Middle frontal gyrus (tissue), 1 donor: ENCODE results near the gene KLLN.
"Not testable (repeated sequence)": the region's sequence is repeated elsewhere in the genome, so short reads cannot be mapped to it uniquely, and the experiment has no call there.

Experiments
- DNase-seq: peaks from one replicate; pipeline ENCODE4 v3.0.0-alpha.2; 2015; ENCODE audit warnings: low spot score; ENCODE audit errors: extremely low spot score

Gene KLLN

DNA sequence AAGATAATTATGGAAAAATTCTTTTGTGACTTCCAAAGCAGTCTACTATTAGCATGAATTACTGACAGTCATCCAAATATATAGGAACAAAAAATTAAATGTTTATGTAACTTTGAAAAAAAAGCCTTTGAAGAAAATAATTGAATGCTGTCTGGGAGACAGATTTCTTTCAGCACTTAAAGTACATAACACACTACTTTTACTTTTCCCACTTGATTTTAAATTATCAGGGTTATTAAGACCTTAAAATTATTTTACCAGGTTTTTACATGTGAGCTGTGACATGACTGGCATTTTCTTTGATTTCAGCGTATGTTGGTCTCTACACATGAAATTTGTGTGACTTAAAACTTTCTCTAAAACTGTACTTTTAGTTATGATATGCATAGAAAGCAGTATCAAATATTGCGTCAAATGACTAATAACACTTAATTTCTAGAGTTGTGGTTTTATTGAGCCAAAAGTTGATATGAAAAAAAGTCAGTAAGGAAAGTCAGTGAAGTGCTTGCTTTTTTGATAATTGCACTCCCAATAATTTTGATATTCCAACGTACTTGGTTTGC is 3.2 kb upstream of the KLLN start:
- no peak for DNase-seq

DNA sequence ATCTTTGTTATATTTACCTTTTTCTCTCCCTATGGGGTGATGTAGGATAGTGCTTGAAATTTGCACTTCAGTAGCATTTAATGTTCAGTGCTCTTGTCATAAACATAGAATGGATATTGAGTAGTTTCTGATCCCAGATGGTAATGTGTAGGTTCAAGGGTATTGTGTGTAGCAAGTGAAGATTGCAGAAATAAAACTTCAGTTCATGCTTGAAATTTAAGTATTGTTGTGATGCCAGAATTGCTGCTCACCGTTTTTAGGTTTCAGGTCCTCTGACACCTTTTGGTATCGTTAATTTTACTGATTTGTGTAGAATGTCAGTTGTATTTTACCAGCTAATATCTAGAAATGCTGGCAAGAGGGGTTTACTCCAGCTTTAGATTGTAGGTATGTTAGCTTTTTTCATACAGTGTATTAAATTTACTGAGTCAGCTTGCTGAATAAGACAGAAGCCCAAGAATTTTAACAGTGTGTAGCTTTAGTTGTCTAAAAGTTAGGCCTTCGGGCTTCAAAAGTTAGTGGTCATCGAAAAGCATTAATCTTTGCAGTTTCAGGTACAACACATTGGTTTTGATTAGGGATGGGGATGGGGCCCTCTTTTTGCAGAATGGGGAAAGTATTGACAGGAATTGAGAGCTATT is 2.0 kb upstream of the KLLN start:
- DNase-seq: no peak

DNA sequence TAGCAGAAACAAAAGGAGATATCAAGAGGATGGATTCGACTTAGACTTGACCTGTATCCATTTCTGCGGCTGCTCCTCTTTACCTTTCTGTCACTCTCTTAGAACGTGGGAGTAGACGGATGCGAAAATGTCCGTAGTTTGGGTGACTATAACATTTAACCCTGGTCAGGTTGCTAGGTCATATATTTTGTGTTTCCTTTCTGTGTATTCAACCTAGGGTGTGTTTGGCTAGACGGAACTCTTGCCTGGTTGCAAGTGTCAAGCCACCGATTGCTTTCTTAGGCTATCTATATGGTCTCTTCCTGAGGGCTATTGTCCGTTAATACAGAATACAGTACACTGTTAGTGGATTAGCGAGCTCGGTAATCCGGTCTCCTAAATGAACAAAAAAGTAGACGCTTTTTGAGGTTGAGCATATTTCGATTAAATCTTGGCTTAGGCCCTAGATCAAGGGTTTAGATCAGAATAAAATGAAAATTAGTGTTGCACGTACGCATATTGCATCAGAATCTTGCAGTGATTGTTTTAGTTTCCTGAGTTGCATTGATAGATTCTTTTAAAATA is 1.2 kb upstream of the KLLN start:
- DNase-seq: no peak

DNA sequence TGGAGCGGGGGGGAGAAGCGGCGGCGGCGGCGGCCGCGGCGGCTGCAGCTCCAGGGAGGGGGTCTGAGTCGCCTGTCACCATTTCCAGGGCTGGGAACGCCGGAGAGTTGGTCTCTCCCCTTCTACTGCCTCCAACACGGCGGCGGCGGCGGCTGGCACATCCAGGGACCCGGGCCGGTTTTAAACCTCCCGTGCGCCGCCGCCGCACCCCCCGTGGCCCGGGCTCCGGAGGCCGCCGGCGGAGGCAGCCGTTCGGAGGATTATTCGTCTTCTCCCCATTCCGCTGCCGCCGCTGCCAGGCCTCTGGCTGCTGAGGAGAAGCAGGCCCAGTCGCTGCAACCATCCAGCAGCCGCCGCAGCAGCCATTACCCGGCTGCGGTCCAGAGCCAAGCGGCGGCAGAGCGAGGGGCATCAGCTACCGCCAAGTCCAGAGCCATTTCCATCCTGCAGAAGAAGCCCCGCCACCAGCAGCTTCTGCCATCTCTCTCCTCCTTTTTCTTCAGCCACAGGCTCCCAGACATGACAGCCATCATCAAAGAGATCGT is 690 bp upstream of the KLLN start:
- not testable (repeated sequence) for DNase-seq

DNA sequence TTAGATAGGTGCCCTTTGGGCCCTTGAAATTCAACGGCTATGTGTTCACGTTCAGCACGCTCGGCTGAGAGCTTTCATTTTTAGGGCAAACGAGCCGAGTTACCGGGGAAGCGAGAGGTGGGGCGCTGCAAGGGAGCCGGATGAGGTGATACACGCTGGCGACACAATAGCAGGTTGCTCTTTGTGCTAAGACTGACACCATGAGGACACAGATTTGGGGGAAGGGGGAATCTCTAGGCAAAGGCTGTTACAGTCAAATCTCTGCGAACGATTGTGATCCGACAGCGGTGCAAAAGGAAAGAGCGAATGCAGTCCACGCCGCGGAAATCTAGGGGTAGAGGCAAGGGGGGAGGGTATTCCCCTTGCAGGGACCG is 667 bp downstream of the KLLN start:
- no peak for DNase-seq

DNA sequence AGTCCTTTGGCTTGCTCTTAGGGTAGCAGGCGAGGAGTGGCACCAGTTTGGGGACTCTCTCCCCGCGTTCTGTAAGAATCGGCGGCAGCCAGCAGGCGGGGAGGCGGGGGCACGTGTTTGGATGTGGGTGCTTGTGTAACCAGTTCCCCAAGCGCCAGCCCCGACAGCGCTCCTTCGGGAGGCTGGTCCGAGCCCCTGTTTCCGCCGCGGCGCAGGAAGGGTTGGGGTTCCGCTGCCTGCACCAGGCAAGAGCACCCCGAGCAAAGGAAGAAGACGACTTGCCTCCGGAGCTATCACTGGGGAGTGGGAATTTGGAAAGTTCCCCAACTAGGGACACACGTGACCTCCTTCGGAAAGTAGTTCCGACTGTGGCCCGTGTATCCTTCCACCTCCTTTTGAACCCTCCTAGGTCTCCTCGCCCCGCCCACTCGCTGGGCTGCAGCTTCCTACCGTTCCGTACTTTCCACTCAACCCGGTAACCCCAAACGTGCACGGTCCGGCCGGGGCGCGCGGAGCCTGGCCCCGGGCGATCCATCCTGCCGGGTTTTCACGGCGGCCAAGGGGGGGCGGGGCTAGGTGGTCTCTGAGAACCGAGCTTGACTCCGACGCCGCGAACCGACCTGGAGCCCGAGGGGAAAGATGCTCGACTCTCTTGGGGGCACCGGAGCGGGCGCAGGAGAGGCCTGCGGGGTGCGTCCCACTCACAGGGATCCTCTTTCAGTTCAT is 1.2 kb downstream of the KLLN start:
- peak; percentile 80 for DNase-seq

DNA sequence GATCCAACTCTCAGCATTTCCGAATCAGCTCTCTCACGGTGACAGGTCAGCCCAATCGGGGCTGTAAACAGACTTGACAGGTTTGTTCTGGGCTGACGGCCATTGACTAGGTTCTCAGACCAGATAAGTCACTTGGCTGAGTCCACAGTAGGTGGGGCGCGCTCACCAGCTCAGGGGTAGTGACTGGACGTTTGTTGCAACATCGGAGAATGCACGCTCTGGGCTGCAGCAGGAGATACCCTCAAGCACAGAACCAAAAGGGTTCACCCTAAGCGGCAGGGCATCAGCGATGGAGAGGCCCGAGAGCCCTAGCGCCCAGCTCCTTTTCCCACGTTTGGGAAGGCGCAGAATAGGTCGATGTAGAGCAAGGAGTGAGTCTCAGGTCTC is 1.8 kb downstream of the KLLN start:
- DNase-seq: no peak

DNA sequence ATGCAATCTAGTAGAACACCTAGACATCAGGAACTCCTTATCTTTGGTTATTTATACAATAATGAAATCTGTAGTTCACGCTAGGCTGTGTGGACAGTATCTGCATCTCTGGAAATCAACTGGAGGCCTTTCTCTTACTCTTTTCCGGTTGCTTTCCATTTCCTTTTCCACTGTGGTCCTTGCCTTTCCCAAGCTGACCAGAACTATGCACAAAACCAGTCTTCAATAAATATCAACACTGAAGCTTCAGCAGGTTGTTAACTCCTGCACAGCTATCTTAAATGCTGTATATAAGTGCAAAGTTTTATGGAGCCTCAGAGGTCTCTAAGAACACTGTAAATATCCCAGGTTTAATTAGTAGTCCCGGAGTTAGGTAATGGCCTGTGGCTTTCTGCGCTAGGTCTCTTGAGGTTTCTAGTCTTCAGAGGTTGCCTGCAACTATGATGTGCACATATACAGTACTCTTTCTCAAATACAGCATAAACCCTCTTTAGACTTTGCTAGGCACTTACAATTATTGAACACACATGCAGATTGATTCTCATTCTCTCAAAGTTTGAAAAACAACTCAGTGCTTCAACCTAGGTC is 2.4 kb downstream of the KLLN start:
- DNase-seq: no peak

DNA sequence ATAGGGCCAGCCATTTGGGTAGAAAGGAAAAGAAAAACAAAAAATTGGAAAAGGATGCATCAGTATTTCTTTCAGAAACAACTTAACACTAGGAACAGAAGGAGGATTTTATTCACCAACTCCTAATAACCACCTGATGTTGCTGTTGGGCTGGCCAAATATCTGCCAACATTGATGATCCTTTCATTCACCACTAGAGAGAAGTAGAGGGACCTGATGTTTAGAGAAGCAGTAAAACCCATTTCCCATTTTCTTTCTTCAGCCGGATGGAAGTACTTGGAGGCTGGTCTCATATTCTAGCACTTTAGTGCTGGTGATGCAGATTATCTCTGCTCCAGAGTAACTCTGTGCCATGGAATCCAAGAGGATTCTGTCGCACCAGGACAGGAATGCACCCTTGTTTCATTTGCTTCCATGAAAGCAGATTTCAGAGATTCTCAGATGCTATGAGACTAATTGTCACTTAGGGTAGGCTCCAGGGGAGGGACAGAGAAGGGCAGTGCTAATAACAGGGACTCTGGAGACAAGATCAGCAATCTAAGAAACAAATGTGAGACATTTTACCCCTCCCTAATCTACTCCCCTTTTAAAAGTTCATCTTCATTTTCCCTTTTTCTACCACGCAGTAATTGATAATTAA is 3.1 kb downstream of the KLLN start:
- no peak for DNase-seq

DNA sequence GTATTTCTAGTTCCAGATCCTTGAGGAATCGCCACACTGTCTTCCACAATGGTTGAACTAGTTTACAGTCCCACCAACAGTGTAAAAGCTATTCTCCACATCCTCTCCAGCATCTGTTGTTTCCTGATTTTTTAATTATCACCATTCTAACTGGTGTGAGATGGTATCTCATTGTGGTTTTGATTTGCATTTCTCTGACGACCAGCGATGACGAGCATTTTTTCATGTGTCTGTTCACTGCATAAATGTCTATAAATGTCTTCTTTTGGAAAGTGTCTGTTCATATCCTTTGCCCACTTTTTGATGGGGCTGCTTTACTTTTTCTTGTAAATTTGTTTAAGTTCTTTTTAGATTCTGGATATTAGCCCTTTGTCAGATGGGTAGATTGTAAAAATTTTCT is 7.7 kb downstream of the KLLN start:
- not testable (repeated sequence) for DNase-seq

DNA sequence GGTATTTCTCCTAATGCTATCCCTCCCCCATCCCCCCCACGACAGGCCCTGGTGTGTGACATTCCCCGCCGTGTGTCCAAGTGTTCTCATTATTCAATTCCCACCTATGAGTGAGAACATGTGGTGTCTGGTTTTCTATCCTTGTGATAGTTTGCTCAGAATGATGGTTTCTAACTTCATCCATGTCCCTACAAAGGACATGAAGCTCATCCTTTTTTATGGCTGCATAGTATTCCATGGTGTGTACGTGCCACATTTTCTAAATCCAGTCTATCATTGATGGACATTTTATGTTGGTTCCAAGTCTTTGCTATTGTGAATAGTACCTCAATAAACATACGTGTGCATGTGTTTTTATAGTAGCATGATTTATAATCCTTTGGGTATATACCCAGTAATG is 8.1 kb downstream of the KLLN start:
- not testable (repeated sequence) for DNase-seq

DNA sequence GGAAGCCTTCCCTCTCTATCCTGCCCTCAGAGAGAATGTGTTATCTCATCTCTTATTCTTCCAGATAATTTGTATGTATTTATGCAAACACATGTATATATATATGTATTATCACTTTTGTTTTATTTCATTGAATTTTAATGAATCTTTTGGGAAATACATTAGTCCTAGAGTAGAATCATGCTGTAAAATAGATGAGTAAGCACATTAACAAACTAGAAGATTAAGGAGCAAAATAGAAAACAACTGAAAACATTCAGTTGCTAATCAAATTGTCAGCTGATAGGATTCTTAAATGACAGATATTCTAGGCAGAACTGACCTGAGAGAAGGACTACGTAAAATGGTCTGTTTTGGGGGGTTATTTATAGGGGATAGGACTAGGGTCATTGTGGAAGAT is 11.2 kb downstream of the KLLN start:
- no peak for DNase-seq

DNA sequence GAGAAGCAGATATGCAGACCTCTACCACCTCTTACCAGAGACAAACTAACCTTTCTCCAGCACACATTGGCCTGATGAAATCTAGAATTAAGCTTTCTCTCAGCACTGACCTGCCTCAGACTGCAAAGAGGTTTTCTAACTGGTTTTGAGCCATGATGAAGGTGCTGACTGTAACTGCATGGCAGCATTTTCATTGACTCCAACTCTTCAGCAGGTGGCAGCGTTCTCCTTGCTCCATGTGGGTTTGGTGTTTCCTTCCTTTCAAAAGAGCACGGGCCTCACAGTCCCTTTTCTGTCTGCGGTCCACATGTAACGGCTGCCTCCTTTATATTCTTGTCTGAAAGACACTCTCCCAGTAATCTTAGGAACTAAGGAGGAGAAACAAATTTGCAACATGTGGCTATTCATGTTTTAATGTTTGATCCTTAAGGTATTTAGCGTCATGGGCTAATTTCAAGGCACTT is 12.6 kb downstream of the KLLN start:
- no peak for DNase-seq

DNA sequence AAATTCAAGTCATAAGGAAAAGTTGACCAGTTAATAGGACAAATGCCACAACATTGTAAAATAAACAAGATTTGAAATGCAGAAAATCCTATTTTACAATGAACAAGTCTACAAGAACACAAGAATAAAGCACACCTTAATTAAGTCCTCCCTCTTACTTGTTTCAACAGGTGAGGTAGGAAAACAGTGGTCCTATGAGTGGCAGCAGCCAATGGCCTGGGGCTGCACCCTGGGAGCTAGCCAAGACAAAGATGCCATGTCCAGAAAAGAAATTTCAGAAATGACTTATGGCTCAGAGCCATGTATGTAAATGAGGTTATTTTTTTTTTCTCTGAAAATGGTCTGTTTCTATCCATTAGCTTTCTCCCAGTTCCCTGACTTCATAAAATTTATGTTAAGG is 14.3 kb downstream of the KLLN start:
- DNase-seq: no peak

DNA sequence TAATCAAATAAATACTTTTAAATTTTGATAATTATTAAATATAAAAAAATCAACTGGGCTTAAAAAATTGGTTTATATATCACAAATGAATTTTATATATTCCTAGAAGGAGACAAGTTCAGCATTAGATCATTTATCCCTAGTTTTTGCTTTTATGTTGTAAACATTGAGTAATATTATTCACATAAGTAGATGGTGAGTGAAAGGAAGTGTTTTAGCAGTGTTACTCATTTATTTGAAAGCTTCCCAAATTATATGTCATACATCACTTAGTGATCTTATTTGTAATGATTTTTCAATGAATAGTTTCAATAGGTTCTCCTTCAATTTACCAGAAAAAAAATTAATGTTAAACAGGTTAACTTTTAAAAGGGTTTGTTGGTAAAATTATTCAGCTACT is 15.8 kb downstream of the KLLN start:
- no peak for DNase-seq

DNA sequence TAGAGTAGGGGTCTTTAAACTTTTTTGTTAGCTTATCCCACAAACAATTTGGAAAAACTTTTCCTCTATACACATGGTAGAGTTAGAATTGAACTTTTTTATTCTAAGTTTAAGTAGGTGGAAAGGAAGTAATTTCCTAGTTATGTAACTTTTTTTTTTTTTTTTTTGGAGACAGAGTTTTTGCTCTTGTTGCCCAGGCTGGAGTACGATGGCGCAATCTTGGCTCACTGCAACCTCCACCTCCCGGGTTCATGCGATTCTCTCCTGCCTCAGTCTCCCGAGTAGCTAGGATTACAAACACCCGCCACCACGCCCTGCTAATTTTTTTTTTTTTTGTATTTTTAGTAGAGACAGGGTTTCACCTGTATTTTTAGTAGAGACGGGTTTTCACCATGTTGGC is 16.6 kb downstream of the KLLN start:
- not testable (repeated sequence) for DNase-seq

DNA sequence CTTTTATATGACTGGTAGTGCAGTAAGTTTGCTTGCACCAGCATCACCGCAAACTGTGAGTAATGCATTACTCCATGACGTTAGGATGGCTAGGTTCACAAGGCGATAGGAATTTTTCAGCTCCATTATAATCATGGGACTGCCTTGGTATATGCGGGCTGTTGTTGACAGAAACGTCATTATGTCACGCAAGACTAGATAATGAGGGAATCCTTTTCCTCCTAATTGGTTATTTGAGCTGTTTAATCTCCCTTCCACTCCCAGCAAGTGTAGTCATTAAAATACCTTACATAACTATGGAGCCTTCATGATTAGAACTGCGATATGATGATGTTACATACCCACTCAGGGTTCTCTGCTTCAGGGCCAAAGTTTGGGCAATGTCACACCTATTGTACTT is 17.3 kb downstream of the KLLN start:
- DNase-seq: no peak

DNA sequence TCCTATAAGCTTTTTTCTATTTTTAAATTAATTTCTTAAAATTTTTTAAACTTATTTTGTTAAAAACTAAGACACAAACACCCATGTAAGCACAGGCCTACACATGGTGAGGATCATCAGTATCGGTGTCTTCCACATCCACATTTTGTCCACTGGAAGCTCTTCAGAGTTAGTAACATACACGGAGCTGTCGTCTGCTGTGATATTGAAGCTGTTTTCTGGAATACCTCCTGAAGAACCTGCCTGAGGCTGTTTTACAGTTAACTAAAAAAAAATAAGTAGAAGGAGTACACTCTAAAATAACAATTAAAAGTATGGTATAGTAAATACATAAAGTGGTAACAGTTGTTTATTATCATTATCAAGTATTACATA is 17.7 kb downstream of the KLLN start:
- DNase-seq: no peak

DNA sequence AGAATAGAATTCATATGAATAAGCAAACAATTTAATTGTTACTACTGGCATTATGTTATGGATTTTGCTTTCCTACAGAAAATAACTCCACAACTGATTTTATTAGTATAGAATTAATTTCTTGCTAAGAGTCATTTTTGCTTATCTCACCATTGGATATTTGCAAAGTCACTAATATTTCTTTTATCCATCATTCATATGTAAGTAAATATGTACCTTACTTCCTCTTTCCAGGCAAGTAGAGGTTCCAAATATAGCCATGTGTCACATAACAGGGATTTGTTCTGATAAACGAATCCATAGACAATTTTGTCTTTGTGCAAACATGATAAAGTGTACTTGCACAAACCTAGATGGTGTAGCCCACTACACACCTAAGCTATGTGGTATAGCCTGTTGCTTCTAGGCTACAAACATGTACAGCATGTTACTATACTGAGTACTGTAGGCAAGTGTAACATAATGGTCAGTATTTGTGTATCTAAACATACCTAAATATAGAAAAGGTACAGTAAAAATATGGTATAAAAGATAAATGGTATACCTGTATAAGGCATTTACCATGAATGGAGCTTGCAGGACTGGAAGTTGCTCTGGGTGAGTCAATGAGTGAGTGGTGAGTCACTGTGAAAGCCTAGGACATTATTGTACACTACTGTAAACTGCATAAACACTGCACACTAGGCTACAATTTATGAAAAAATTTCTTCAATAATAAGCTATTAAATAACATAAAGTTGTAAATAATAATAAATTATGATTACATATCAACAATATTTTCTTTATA is 18.3 kb downstream of the KLLN start:
- DNase-seq: no peak

DNA sequence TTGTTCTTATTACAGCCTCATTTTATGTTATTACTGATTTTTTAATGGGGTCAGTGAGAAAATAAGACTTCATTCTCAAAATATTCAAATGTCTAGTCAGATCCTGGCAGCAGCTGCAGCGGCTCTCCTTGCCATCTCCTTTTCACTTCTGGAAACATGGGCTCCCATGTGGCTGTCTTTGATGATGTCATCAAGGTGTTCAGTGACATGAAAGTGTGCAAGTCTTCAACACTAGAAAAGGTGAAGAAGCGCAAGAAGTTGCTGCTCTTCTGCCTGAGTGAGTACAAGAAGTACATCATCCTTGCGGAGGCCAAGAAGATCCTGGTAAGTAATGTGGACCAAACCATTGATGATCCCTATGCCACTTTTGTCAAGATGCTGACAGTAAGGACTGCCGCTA is 19.6 kb downstream of the KLLN start:
- DNase-seq: no peak
